Measurements from ENCODE around the gene MAP2K4.
"Not testable (repeated sequence)": the region's sequence is repeated elsewhere in the genome, so short reads cannot be mapped to it uniquely, and the experiment has no call there.

Gene MAP2K4

DNA sequence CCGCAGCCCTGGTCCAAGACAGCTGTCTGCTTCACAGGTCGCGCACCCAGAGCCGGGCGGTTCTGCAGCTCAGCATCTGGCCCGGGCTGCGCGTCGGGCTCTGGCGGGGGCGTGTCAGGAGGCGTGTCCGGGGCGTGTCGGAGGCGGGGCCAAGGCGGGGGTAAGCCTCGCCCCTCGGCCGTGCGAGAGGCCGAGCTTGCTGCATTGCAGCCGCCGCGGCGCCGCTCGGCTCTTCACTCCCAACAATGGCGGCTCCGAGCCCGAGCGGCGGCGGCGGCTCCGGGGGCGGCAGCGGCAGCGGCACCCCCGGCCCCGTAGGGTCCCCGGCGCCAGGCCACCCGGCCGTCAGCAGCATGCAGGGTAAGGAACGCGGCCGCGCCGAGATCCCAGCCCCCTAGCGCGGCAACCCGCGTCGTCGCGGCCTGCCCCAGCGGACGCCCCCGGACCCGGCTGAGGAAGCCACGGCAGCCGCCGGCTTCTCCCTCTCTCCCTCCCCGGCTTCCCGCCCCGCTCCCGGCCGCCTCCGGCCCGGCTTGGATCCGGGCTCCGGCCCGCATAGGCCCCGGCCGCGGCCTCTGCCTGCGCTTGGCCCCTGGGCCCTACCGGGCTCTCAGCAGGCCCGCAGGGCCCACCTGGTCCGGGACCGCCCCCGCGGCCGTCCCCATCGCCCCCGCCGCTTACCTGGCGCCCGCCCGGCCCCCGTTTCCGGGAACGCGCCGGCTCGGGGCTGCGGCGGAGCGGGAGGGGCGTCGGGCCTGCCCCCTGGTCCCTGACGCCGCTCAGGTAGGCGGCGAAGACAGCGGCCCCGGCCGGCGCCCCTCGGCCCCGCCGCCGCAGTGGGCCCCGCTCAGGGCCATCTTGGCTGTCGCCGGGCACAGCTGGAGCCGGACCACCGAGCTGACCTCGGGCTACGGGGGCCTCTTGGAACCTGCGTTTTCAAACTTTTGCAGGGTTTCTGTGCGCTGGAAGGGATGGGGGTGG is at the start of gene MAP2K4:
Gene MAP2K4, plus strand, starts transcription at position 236 of the 981 bp plus-strand sequence. Its CDS starts 10 bp downstream, at position 246.
- no peak for TF ChIP-seq CTCF (conservative IDR thresholded peaks at IDR 0.05; ENCODE audit: low read depth, low read length)
- no peak for DNase-seq (ENCODE audit: low read depth)
- peak within 1 kb of the TSS; percentile 71 for H3K4me3 ChIP-seq (ENCODE audit: low read length)

DNA sequence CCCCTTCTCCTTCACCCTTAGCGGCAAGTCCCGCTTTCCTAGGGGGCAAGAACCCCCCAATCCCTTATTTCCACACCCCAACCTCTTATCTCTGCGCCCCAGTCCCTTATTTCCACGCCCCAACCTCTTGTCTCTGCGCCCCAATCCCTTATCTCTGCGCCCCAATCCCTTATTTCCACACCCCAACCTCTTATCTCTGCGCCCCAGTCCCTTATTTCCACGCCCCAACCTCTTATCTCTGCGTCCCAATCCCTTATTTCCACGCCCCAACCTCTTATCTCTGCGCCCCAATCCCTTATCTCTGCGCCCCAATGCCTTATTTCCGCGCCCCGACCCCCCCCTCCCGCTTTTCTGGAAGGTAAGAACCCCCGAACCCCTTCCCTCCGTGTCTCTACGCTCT is 47.9 kb upstream of the MAP2K4 start:
- DNase-seq (ENCODE audit: low read depth); H3K4me3 ChIP-seq (ENCODE audit: low read length): not testable (repeated sequence)

- DNase-seq (ENCODE audit: low read depth) = no peak
- no peak overlapping the region for H3K4me3 ChIP-seq (ENCODE audit: low read length)
- no peak for TF ChIP-seq CTCF (conservative IDR thresholded peaks at IDR 0.05; ENCODE audit: low read depth, low read length)
These were observed 40.9 kb upstream of the MAP2K4 start for GRCh38 chr17:11979795-11980194.

GRCh38 chr17:11980813-11981212 is 39.9 kb upstream of the MAP2K4 start:
- no peak for DNase-seq (ENCODE audit: low read depth)
- peak; percentile 50 for TF ChIP-seq CTCF (conservative IDR thresholded peaks at IDR 0.05; ENCODE audit: low read depth, low read length)
- no peak overlapping the region for H3K4me3 ChIP-seq (ENCODE audit: low read length)

DNA sequence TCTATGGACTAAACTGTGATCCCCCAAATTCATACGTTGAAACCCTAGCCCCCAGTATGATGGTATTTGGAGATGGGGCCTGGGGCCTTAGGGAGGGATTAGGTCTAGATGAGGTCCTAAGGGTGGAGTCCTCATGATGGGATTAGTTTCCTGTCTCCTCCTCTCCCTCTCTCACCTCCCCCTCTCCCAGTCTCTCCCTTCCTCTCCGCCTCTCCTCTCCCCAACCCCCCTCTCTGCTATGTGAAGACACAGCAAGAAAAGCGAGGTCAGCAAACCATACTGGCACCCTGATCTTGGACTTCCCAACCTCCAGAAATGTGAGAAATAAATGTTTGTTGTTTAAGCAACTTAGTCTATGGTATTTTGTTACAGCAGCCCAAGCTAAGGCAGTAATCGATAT is 38.8 kb upstream of the MAP2K4 start:
- no peak for TF ChIP-seq CTCF (conservative IDR thresholded peaks at IDR 0.05; ENCODE audit: low read depth, low read length)
- DNase-seq (ENCODE audit: low read depth) = no peak
- H3K4me3 ChIP-seq (ENCODE audit: low read length) = no peak overlapping the region

DNA sequence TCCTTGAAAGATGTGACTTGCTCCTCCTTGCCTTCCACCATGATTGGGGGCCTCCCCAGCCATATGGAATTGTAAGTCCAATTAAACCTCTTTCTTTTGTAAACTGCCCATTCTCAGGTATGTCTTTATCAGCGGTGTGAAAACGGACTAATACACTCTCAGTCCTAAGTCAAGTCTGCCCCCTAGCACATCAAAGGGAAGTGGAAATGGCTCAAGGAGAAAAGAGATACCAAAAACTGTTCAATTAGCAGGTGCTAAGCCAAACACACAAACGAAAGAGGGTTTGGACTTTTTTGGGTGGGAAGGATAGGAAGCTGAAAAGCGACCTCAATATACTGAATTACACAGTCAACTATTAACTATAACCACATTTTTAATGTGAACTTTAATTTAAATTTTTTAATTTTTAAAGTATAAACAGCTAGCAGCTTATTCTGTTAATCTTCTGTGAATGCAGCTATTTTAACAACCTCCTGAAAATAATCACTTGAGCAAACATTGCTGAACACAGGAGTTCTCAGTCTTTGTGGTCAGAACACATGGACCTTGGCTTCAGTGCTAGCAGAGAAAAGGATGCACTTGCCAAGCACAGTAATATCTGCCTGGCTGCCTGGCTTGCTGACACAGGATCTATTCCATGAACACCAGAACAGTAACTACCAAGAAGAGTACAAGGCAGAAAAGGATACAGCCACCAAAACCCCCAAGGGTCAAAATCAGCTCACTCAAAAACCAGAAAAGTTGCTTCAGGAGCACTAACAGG is 34.3 kb upstream of the MAP2K4 start:
- no peak for DNase-seq (ENCODE audit: low read depth)
- TF ChIP-seq CTCF (conservative IDR thresholded peaks at IDR 0.05; ENCODE audit: low read depth, low read length) = no peak
- H3K4me3 ChIP-seq (ENCODE audit: low read length) = no peak overlapping the region

DNA sequence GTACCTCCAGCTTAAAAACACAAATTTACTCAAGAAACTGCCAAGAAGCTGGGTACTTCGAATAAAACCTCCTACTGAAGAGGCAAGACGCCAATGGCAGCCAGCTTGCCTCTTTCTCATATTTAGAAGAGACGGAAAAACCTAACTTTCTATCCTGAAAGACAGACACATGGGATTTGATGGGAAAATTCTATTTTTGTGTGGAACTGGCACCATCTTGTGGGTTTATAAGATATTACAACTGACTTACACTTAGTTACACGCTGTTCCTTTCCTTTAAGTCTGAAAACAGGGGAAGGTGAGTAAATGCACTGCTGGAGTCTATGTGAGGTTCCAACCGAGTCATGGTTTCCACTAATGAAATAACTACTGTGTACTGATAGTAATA is 33.7 kb upstream of the MAP2K4 start:
- H3K4me3 ChIP-seq (ENCODE audit: low read length) = no peak overlapping the region
- peak; percentile 46 for TF ChIP-seq CTCF (conservative IDR thresholded peaks at IDR 0.05; ENCODE audit: low read depth, low read length)
- peak; percentile 5 for DNase-seq (ENCODE audit: low read depth)
